AG04450 (cell line): ENCODE measurements around the gene IFT27. TPM values are rescaled to one million over a fixed set of nuclear protein-coding genes. Genes with fewer than 3 reads are reported as not detected.

Experiments used
- CTCF ChIA-PET: fragments of 300-600, 350-600 bp; formaldehyde crosslinking; extraction: SDS; loops from one replicate; lab custom pipeline; 2022; ENCODE audit warnings: antibody characterized with exemption, inconsistent platforms; lab: Charles Lee
- POLR2A ChIA-PET: fragments of 350-600 bp; formaldehyde crosslinking; extraction: SDS; loops from one replicate; lab custom pipeline; 2021; ENCODE audit warnings: antibody characterized with exemption, inconsistent platforms; lab: Yijun Ruan, JAX
- DNase-seq: peaks from one replicate; pipeline ENCODE4 v3.0.0-alpha.2; 2011; ENCODE audit warnings: low read depth, low spot score
- H3K27ac ChIP-seq: one replicate; pipeline ENCODE4 v1.5.1; 2012; ENCODE audit warnings: low read depth, low read length, control low read depth
- H3K27me3 ChIP-seq: one replicate; pipeline ENCODE4 v1.6.0; 2012; ENCODE audit warnings: low read length; ENCODE audit not compliant: control insufficient read depth, insufficient read depth
- H3K4me3 ChIP-seq: 2 replicates; pipeline ENCODE4 v1.5.1; 2011; ENCODE audit warnings: mild to moderate bottlenecking, low read depth, low read length, control low read depth
- H3K9me3 ChIP-seq: 2 replicates; pipeline ENCODE4 v1.5.1; 2012; ENCODE audit warnings: low read length; ENCODE audit not compliant: control insufficient read depth, insufficient read depth
- CTCF ChIP-seq: IDR thresholded peaks from 2 replicates; pipeline ENCODE4 v1.5.1; 2011; ENCODE audit warnings: low read depth, low read length, control low read depth, inconsistent platforms
- polyA plus RNA-seq: library from polyadenylated mRNA; depleted of rRNA; stranded (reverse); fragments of >200 nt; gene quantifications from 2 replicates; pipeline ENCODE4 v1.2.3, GENCODE V29; 2011

The IFT27 gene
- polyA plus RNA-seq, 1 experiment: 25.5 TPM

- Histone ChIP-seq H3K27me3 (peaks cover 4% of the 10 kb centered on the region), H3K9me3 (no peaks in the 10 kb centered on the region), H3K4me3 (no peak overlapping the region), H3K27ac (no peak overlapping the region)
- TF ChIP-seq CTCF: no peak
- ChIA-PET CTCF (interaction anchor here (1.0 kb wide), 1 partner anchor 13 kb away, joined by 7 read pairs; no protein-coding TSS in a partner anchor), POLR2A (no interaction called here)
- no peak for DNase-seq
These were observed 32.1 kb downstream of the IFT27 start for GRCh38 chr22:36743591-36744412.

- no peaks in the 10 kb centered on the region for H3K9me3 ChIP-seq
- CTCF ChIA-PET: interaction anchor here (0.7 kb wide), 1 partner anchor 221 kb away, joined by 4 read pairs; no protein-coding TSS in a partner anchor
- POLR2A ChIA-PET: no interaction called here
- no peak for TF ChIP-seq CTCF
- DNase-seq: no peak
- no peak overlapping the region for H3K4me3 ChIP-seq
- no peak overlapping the region for H3K27ac ChIP-seq
- H3K27me3 ChIP-seq: peaks cover 4% of the 10 kb centered on the region
These were observed 32.9 kb downstream of the IFT27 start for GRCh38 chr22:36743011-36743410.

GRCh38 chr22:36741968-36742367, 34.0 kb downstream of the IFT27 start:
- H3K4me3 ChIP-seq: no peak overlapping the region
- ChIA-PET CTCF (interaction anchor here (1.0 to 1.3 kb wide), 2 partner anchors 16 to 114 kb away, joined by 3 to 5 read pairs; no protein-coding TSS in a partner anchor), POLR2A (no interaction called here)
- no peak for DNase-seq
- peaks cover 6% of the 10 kb centered on the region for H3K27me3 ChIP-seq
- no peak for TF ChIP-seq CTCF
- no peaks in the 10 kb centered on the region for H3K9me3 ChIP-seq
- H3K27ac ChIP-seq: no peak overlapping the region

- TF ChIP-seq CTCF: no peak
- POLR2A ChIA-PET: no interaction called here
- no peak for DNase-seq
- Histone ChIP-seq H3K27me3 (peaks cover 7% of the 10 kb centered on the region), H3K4me3 (no peak overlapping the region), H3K9me3 (no peaks in the 10 kb centered on the region), H3K27ac (no peak overlapping the region)
- CTCF ChIA-PET: interaction anchor here (1.0 to 1.3 kb wide), 2 partner anchors 16 to 115 kb away, joined by 3 to 5 read pairs; no protein-coding TSS in a partner anchor
These were observed 34.6 kb downstream of the IFT27 start for GRCh38 chr22:36741204-36741793.

- no peak for DNase-seq
- TF ChIP-seq CTCF: no peak
- H3K27me3 ChIP-seq: peaks cover 9% of the 10 kb centered on the region
- ChIA-PET CTCF (no interaction called here), POLR2A (no interaction called here)
- no peaks in the 10 kb centered on the region for H3K9me3 ChIP-seq
- no peak overlapping the region for H3K27ac ChIP-seq
- no peak overlapping the region for H3K4me3 ChIP-seq
These were observed 35.2 kb downstream of the IFT27 start for GRCh38 chr22:36740716-36741115.
